Urinary bladder (tissue), 4 donors: ENCODE results near the gene DIP2B. TPM values are rescaled to one million over a fixed set of nuclear protein-coding genes. Genes with fewer than 3 reads are reported as not detected.
"Not testable (repeated sequence)": the region's sequence is repeated elsewhere in the genome, so short reads cannot be mapped to it uniquely, and the experiment has no call there.

ENCODE experiments used
- DNase-seq: peaks from one replicate; pipeline ENCODE4 v3.0.0-alpha.2; 2015; ENCODE audit errors: extremely low spot score
- H3K27ac ChIP-seq: one replicate; pipeline ENCODE4 v1.5.1; 2013; ENCODE audit warnings: low read depth, mild to moderate bottlenecking, moderate library complexity
- H3K36me3 ChIP-seq: one replicate; pipeline ENCODE4 v1.6.1; 2013; ENCODE audit warnings: mild to moderate bottlenecking, moderate library complexity; ENCODE audit not compliant: insufficient read depth
- H3K4me1 ChIP-seq: one replicate; pipeline ENCODE4 v1.6.1; 2013; ENCODE audit warnings: mild to moderate bottlenecking, moderate library complexity; ENCODE audit not compliant: insufficient read depth
- H3K4me3 ChIP-seq: one replicate; pipeline ENCODE4 v1.5.1; 2013; ENCODE audit warnings: low read depth, low read length
- WGBS: extraction: QIAGEN DNeasy Blood & Tissue Kit; methylation state at CpG from one replicate; pipeline ENCODE4 v1.1.7; 2013; 5-methylcytosine and 5-hydroxymethylcytosine counted together
- polyA plus RNA-seq: library from polyadenylated mRNA; stranded (reverse); fragments of 200-250 nt; gene quantifications from one replicate; pipeline ENCODE4 v1.2.3, GENCODE V29; 2013
- total RNA-seq: library from RNA; depleted of rRNA; stranded (reverse); fragments of >200 nt; gene quantifications from one replicate; pipeline ENCODE4 v1.2.3, GENCODE V29; 2014
- donor health status: healthy with polysubstance abuse.
- donor health status: healthy.

Gene DIP2B
- total and polyA plus RNA-seq, 2 donors, result 7.2 to 48.6 TPM

GRCh38 chr12:50527359-50527726, 22.6 kb downstream of the DIP2B start:
- H3K27ac ChIP-seq, result no peak overlapping the region
- H3K4me1 ChIP-seq, result peaks cover 3% of the 10 kb centered on the region
- H3K4me3 ChIP-seq, result no peak overlapping the region
- H3K36me3 ChIP-seq, result no peaks in the 10 kb centered on the region
- no peak for DNase-seq
- WGBS, result 96% methylated on average over 5 of the region's 5 CpGs

GRCh38 chr12:50528800-50529199, 24.0 kb downstream of the DIP2B start:
- WGBS, result 91% methylated on average over 1 of the region's 1 CpG
- Histone ChIP-seq H3K36me3 (no peaks in the 10 kb centered on the region), H3K4me1 (peaks cover 3% of the 10 kb centered on the region), H3K27ac (no peak overlapping the region), H3K4me3 (no peak overlapping the region)
- no peak for DNase-seq

- Histone ChIP-seq H3K36me3 (no peaks in the 10 kb centered on the region), H3K4me3 (no peak overlapping the region), H3K27ac (no peak overlapping the region), H3K4me1 (peaks cover 3% of the 10 kb centered on the region)
- WGBS, result 95% methylated on average over 3 of the region's 3 CpGs
- DNase-seq, result no peak
These were observed 24.6 kb downstream of the DIP2B start for GRCh38 chr12:50529345-50529744.

GRCh38 chr12:50530532-50530931, 25.7 kb downstream of the DIP2B start:
- no peak overlapping the region for H3K27ac ChIP-seq
- H3K4me1 ChIP-seq, result peaks cover 3% of the 10 kb centered on the region
- DNase-seq, result no peak
- no peaks in the 10 kb centered on the region for H3K36me3 ChIP-seq
- WGBS, result 97% methylated on average over 2 of the region's 2 CpGs
- H3K4me3 ChIP-seq, result no peak overlapping the region

GRCh38 chr12:50533203-50533584, 28.4 kb downstream of the DIP2B start:
- Histone ChIP-seq H3K27ac (no peak overlapping the region), H3K36me3 (no peaks in the 10 kb centered on the region), H3K4me3 (no peak overlapping the region), H3K4me1 (peaks cover 3% of the 10 kb centered on the region)
- DNase-seq, result no peak
- WGBS, result 58% methylated on average over 2 of the region's 2 CpGs

- peaks cover 3% of the 10 kb centered on the region for H3K4me1 ChIP-seq
- H3K4me3 ChIP-seq, result no peak overlapping the region
- H3K27ac ChIP-seq, result no peak overlapping the region
- no peak for DNase-seq
- H3K36me3 ChIP-seq, result no peaks in the 10 kb centered on the region
These were observed 29.2 kb downstream of the DIP2B start for GRCh38 chr12:50533971-50534370.

GRCh38 chr12:50536831-50537537, 32.2 kb downstream of the DIP2B start:
- Histone ChIP-seq H3K4me1 (peaks cover 1% of the 10 kb centered on the region), H3K36me3 (no peaks in the 10 kb centered on the region), H3K4me3 (no peak overlapping the region), H3K27ac (no peak overlapping the region)
- 89% methylated on average over 4 of the region's 4 CpGs for WGBS
- no peak for DNase-seq

GRCh38 chr12:50537538-50537919, 32.7 kb downstream of the DIP2B start:
- H3K36me3 ChIP-seq, result no peaks in the 10 kb centered on the region
- 97% methylated on average over 1 of the region's 1 CpG for WGBS
- H3K4me3 ChIP-seq, result no peak overlapping the region
- no peak for DNase-seq
- no peak overlapping the region for H3K27ac ChIP-seq
- no peaks in the 10 kb centered on the region for H3K4me1 ChIP-seq

- DNase-seq, result no peak
- WGBS, result 76% methylated on average over 3 of the region's 3 CpGs
These were observed 33.4 kb downstream of the DIP2B start for GRCh38 chr12:50538182-50538581.

GRCh38 chr12:50541139-50541538, 36.4 kb downstream of the DIP2B start:
- Histone ChIP-seq H3K36me3 (no peaks in the 10 kb centered on the region), H3K4me1 (no peaks in the 10 kb centered on the region), H3K27ac (no peak overlapping the region), H3K4me3 (no peak overlapping the region)
- DNase-seq, result no peak

More at GRCh38 chr12:50538182-50538581, 33.4 kb downstream of the DIP2B start:
- Histone ChIP-seq H3K4me3 (no peak overlapping the region), H3K36me3 (no peaks in the 10 kb centered on the region), H3K27ac (no peak overlapping the region), H3K4me1 (no peaks in the 10 kb centered on the region)

- no peak for DNase-seq
- WGBS, result 45% methylated on average over 1 of the region's 1 CpG
- no peak overlapping the region for H3K27ac ChIP-seq
- H3K4me3 ChIP-seq, result no peak overlapping the region
- no peaks in the 10 kb centered on the region for H3K36me3 ChIP-seq
- H3K4me1 ChIP-seq, result no peaks in the 10 kb centered on the region
These were observed 37.7 kb downstream of the DIP2B start for GRCh38 chr12:50542448-50542847.

GRCh38 chr12:50543188-50543587, 38.4 kb downstream of the DIP2B start:
- H3K27ac ChIP-seq, DNase-seq, H3K4me1 ChIP-seq, H3K36me3 ChIP-seq, H3K4me3 ChIP-seq: not testable (repeated sequence)
- 97% methylated on average over 11 of the region's 11 CpGs for WGBS

GRCh38 chr12:50545213-50545612, 40.4 kb downstream of the DIP2B start:
- DNase-seq, result no peak
- Histone ChIP-seq H3K27ac (no peak overlapping the region), H3K4me3 (no peak overlapping the region), H3K4me1 (no peaks in the 10 kb centered on the region), H3K36me3 (no peaks in the 10 kb centered on the region)
- WGBS, result 95% methylated on average over 5 of the region's 5 CpGs

GRCh38 chr12:50545786-50546185, 41.0 kb downstream of the DIP2B start:
- no peak overlapping the region for H3K4me3 ChIP-seq
- no peak overlapping the region for H3K27ac ChIP-seq
- WGBS, result 30% methylated on average over 5 of the region's 5 CpGs
- no peaks in the 10 kb centered on the region for H3K4me1 ChIP-seq
- H3K36me3 ChIP-seq, result no peaks in the 10 kb centered on the region
- no peak for DNase-seq
